8988T (cell line): Measurements from ENCODE around the gene NME4.
A peak's percentile ranks its signal among the peaks of the same experiment; 100 is the strongest.
"Not testable (repeated sequence)": the region's sequence is repeated elsewhere in the genome, so short reads cannot be mapped to it uniquely, and the experiment has no call there.

Experiments
- DNase-seq: peaks from one replicate; pipeline ENCODE4 v3.0.0; 2011

Gene NME4

GRCh38 chr16:378113-378820, 18.7 kb upstream of the NME4 start:
- DNase-seq: not testable (repeated sequence)

GRCh38 chr16:378821-379182, 18.2 kb upstream of the NME4 start:
- no peak for DNase-seq

GRCh38 chr16:379183-379960, 17.6 kb upstream of the NME4 start:
- DNase-seq: no peak

GRCh38 chr16:379961-380761, 16.8 kb upstream of the NME4 start:
- DNase-seq: no peak

- DNase-seq: no peak
Observed at GRCh38 chr16:380762-381011, 16.3 kb upstream of the NME4 start.

GRCh38 chr16:381012-381788, 15.8 kb upstream of the NME4 start:
- no peak for DNase-seq

- DNase-seq: no peak
Observed at GRCh38 chr16:381789-382717, 14.9 kb upstream of the NME4 start, which contains the start of gene PGAP6. TSS of gene PGAP6 (minus strand) at chr16:381978. CDS start at chr16:381821, 157 bp downstream.

- no peak for DNase-seq
Observed at GRCh38 chr16:383326-384051, 13.5 kb upstream of the NME4 start.

- DNase-seq: no peak
Observed at GRCh38 chr16:386641-387156, 10.3 kb upstream of the NME4 start.

- not testable (repeated sequence) for DNase-seq
Observed at GRCh38 chr16:387761-388666, 9.0 kb upstream of the NME4 start.

GRCh38 chr16:389352-389751, 7.6 kb upstream of the NME4 start:
- no peak for DNase-seq

GRCh38 chr16:391885-392335, 5.1 kb upstream of the NME4 start:
- DNase-seq: peak; percentile 70

GRCh38 chr16:392450-393030, 4.5 kb upstream of the NME4 start:
- no peak for DNase-seq

- no peak for DNase-seq
Observed at GRCh38 chr16:396199-396598, 800 bp upstream of the NME4 start.

GRCh38 chr16:396605-397004, 394 bp upstream of the NME4 start:
- DNase-seq: peak; percentile 65

GRCh38 chr16:397736-398332, 835 bp downstream of the NME4 start:
- DNase-seq: peak; percentile 82

GRCh38 chr16:398561-399339, 1.8 kb downstream of the NME4 start:
- no peak for DNase-seq
